Body of pancreas (tissue), 4 donors: ENCODE data around the gene GJA1. TPM values are rescaled to one million over a fixed set of nuclear protein-coding genes. Genes with fewer than 3 reads are reported as not detected.

Source experiments
- ATAC-seq: fragments of 150-250 bp; one replicate; pipeline ENCODE4 v1.9.1; 2016
- DNase-seq, 4 donors: peaks; one replicate each; pipeline ENCODE4 v3.0.0-alpha.2; 2019
- H3K27ac ChIP-seq, 4 donors: fragments of 200-600 bp; sonication (generic); 1 replicate in 3 of 4; 2 replicates in 1 of 4; pipeline versions ENCODE4 v1.5.1 to v1.6.1; 2016 to 2019; ENCODE audit warnings: mild to moderate bottlenecking in 1 of 4, mixed read lengths in 1 of 4, moderate library complexity in 1 of 4
- H3K27me3 ChIP-seq, 2 donors: fragments of 200-600 bp; sonication (generic); one replicate each; pipeline ENCODE4 v1.6.0; 2016; ENCODE audit warnings: mild to moderate bottlenecking in 1 of 2
- H3K36me3 ChIP-seq, 2 donors: fragments of 200-600 bp; sonication (generic); replicated peaks in 1 of 2; 2 replicates each; pipeline ENCODE4 v1.5.1; 2016; ENCODE audit warnings: low read depth in 2 of 2; ENCODE audit not compliant: insufficient read depth in 1 of 2
- H3K4me1 ChIP-seq: fragments of 200-600 bp; sonication (generic); one replicate; pipeline ENCODE4 v1.6.0; 2016
- H3K4me3 ChIP-seq, 2 donors: fragments of 200-600 bp; sonication (generic); 1 replicate in 1 of 2; 2 replicates in 1 of 2; pipeline ENCODE4 v1.5.1; 2016 to 2019
- H3K9me3 ChIP-seq, 3 donors: fragments of 200-600 bp; sonication (generic); 1 replicate in 2 of 3; 2 replicates in 1 of 3; pipeline ENCODE4 v1.5.1; 2016
- CTCF ChIP-seq, 7 experiments: fragments of 450-650 bp in 4 of 7; fragments of 200-600 bp in 3 of 7; sonication (generic) in 3 of 7; IDR thresholded peaks; one replicate each; pipeline ENCODE4 v1.5.1; 2016 to 2019; ENCODE audit warnings: antibody characterized with exemption in 7 of 7
- POLR2A ChIP-seq, 3 donors: fragments of 450-650 bp; IDR thresholded peaks; one replicate each; pipeline ENCODE4 v1.6.1; 2016; ENCODE audit warnings: antibody characterized with exemption in 3 of 3, mild to moderate bottlenecking in 2 of 3
- WGBS, 2 donors: methylation state at CpG; one replicate each; pipeline ENCODE4 v1.1.5; 2017; 5-methylcytosine and 5-hydroxymethylcytosine counted together
- intact Hi-C: fragments of 100-400 bp; cut with DNase I; formaldehyde crosslinking; loops from one replicate; pipeline ENCODE4 v1.15.1; 2023
- total RNA-seq, 2 donors: library from RNA; depleted of rRNA; stranded (reverse); fragments of >200 nt; gene quantifications; one replicate each; pipeline ENCODE4 v1.1.0, GENCODE V29; 2016

The GJA1 gene
- total RNA-seq, 2 donors from 2014 or later, result 8.2 to 14.8 TPM

GRCh38 chr6:121413879-121414278 is 21.6 kb upstream of the GJA1 start:
- no peak overlapping the region for H3K4me3 ChIP-seq
- no peak for ATAC-seq
- intact Hi-C loops, result no loop called here
- DNase-seq, result no peak
- no peaks in the 10 kb centered on the region for H3K36me3 ChIP-seq
- no peak overlapping the region for H3K27ac ChIP-seq
- no peaks in the 10 kb centered on the region for H3K4me1 ChIP-seq
- WGBS, 2 donors, result 57 to 63% methylated on average over 2 of the region's 2 CpGs
- H3K27me3 ChIP-seq, result no peaks in the 10 kb centered on the region
- H3K9me3 ChIP-seq, result no peaks in the 10 kb centered on the region
- TF ChIP-seq POLR2A (IDR thresholded peaks at IDR 0.05) (no peak), CTCF (IDR thresholded peaks at IDR 0.05) (no peak)

DNA sequence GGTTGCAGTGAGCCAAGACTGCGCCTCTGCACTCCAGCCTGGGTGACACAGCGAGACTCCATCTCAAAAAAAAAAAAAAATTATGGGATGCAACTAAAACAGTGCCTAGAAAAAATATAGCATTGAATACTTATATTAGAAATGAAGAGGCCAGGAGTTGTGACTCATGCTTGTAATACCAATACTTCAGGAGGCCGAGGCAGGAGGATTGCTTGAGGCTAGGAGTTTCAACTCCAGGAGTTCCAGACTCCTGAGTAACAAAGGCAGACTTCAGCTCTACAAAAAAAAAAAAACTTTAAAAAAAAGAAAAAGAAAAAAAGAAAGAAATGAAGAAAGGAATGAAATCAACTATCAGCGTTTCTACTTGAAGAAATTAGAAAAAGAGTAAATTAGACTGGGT is 17.1 kb upstream of the GJA1 start:
- H3K4me1 ChIP-seq, result no peaks in the 10 kb centered on the region
- H3K4me3 ChIP-seq, result no peak overlapping the region
- intact Hi-C loops, result no loop called here
- TF ChIP-seq POLR2A (IDR thresholded peaks at IDR 0.05) (no peak), CTCF (IDR thresholded peaks at IDR 0.05) (no peak)
- no peaks in the 10 kb centered on the region for H3K27me3 ChIP-seq
- DNase-seq (no peak), ATAC-seq (no peak)
- no peak overlapping the region for H3K27ac ChIP-seq
- 89 to 92% methylated on average over 4 of the region's 4 CpGs for WGBS, 2 donors
- no peaks in the 10 kb centered on the region for H3K36me3 ChIP-seq
- no peaks in the 10 kb centered on the region for H3K9me3 ChIP-seq

- 16 to 21% methylated on average over 3 of the region's 3 CpGs for WGBS, 2 donors
- no peak for DNase-seq
- intact Hi-C loops, result loop anchor here (10.0 kb wide), 1 partner anchor 608 kb away; no protein-coding TSS in a partner anchor
Measured at GRCh38 chr6:121426686-121427085, 8.8 kb upstream of the GJA1 start.

DNA sequence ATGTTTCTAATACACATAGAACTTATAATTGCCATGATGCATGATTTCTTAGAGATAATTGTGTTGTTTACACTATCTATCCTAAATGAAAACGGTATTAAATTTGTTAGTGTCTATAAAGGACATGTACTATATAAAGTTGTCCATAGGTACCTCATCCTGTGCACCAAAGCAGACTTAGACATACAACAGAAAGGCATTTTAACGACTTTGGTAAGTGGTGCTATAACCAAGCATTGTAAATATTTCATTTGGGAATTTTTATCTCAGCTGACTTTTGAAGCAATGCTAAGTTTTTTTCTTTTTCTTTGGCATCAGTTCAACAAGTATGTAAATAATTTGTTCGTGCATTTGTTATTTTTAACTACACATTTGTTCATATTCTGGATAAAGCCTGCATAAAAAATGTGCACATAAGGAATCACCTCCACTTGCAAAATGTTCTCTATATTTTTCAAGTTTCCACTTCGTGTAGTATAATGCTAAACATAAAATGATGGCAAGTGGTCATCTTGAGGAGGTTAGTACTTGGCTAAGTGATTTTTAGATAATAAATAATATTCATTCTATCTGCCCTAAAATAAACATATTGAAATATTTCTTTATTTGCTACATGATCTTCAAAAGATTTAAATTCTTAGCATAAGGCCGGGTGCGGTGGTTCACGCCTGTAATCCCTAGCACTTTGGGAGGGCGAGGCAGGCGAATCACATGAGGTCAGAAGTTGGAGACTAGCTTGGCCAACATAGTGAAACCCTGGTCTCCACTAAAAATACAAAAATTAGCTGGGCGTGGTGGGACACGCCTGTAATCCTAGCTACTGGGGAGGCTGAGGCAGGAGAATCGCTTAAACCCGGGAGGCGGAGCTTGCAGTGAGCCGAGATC is 6.3 kb upstream of the GJA1 start:
- Histone ChIP-seq H3K27ac (no peak overlapping the region), H3K4me1 (peaks cover 5% of the 10 kb centered on the region), H3K27me3 (no peaks in the 10 kb centered on the region), H3K9me3 (no peaks in the 10 kb centered on the region), H3K4me3 (no peak overlapping the region), H3K36me3 (no peaks in the 10 kb centered on the region)
- no peak for TF ChIP-seq POLR2A (IDR thresholded peaks at IDR 0.05)
- TF ChIP-seq CTCF (IDR thresholded peaks at IDR 0.05), result no peak
- intact Hi-C loops, result loop anchor here (10.0 kb wide), 1 partner anchor 606 kb away; no protein-coding TSS in a partner anchor
- ATAC-seq, result no peak
- no peak for DNase-seq
- WGBS, 2 donors, result 76 to 79% methylated on average over 15 of the region's 15 CpGs

More at GRCh38 chr6:121426686-121427085, 8.8 kb upstream of the GJA1 start:
- no peak overlapping the region for H3K4me3 ChIP-seq
- ATAC-seq, result no peak
- H3K36me3 ChIP-seq, result no peaks in the 10 kb centered on the region
- peaks cover 5% of the 10 kb centered on the region for H3K4me1 ChIP-seq
- H3K27ac ChIP-seq, result no peak overlapping the region
- H3K27me3 ChIP-seq, result no peaks in the 10 kb centered on the region
- no peak for TF ChIP-seq POLR2A (IDR thresholded peaks at IDR 0.05)
- no peak for TF ChIP-seq CTCF (IDR thresholded peaks at IDR 0.05)
- H3K9me3 ChIP-seq, result no peaks in the 10 kb centered on the region
